Mucosa of rectum (tissue), 2 donors: Measurements from ENCODE around the gene TNFAIP6.
A peak's percentile ranks its signal among the peaks of the same experiment; 100 is the strongest.
"Not testable (repeated sequence)": the region's sequence is repeated elsewhere in the genome, so short reads cannot be mapped to it uniquely, and the experiment has no call there.

Experiments used
- H3K27ac ChIP-seq, 2 donors: one replicate each; pipeline ENCODE4 v1.7.0; 2013; ENCODE audit warnings: inconsistent platforms in 2 of 2, low read depth in 2 of 2, low read length in 2 of 2
- H3K27me3 ChIP-seq, 2 donors: one replicate each; pipeline ENCODE4 v1.7.0; 2013; ENCODE audit warnings: low read length in 2 of 2; ENCODE audit not compliant: control insufficient read depth in 2 of 2, insufficient read depth in 2 of 2
- H3K36me3 ChIP-seq, 2 donors: one replicate each; pipeline ENCODE4 v1.7.0; 2013; ENCODE audit warnings: low read length in 2 of 2; ENCODE audit not compliant: control insufficient read depth in 2 of 2, insufficient read depth in 2 of 2
- H3K4me1 ChIP-seq, 2 donors: one replicate each; pipeline ENCODE4 v1.7.0; 2013; ENCODE audit warnings: low read length in 2 of 2, mild to moderate bottlenecking in 1 of 2; ENCODE audit not compliant: control insufficient read depth in 2 of 2, insufficient read depth in 2 of 2
- H3K4me3 ChIP-seq, 2 donors: one replicate each; pipeline ENCODE4 v1.7.0; 2013; ENCODE audit warnings: low read length in 2 of 2
- H3K9ac ChIP-seq, 2 donors: one replicate each; pipeline ENCODE4 v1.7.0; 2013; ENCODE audit warnings: low read length in 2 of 2, low read depth in 1 of 2, mild to moderate bottlenecking in 1 of 2
- H3K9me3 ChIP-seq, 2 donors: one replicate each; pipeline ENCODE4 v1.7.0; 2013; ENCODE audit warnings: low read length in 2 of 2; ENCODE audit not compliant: control insufficient read depth in 2 of 2
- donor health status: healthy.
- donor health status: Normal muscosa, but diverticular disease.

TNFAIP6 gene

GRCh38 chr2:151409601-151410484 lies 52.5 kb downstream of the TNFAIP6 start, which contains the start of gene RIF1:
TSS of gene RIF1 (plus strand) at chr2:151409902. CDS start at chr2:151410424, 522 bp downstream.
- Histone ChIP-seq H3K9me3 (no peaks in the 10 kb centered on the region), H3K9ac (peak within 1 kb of the TSS; percentile 83 to 86), H3K36me3 (peaks cover 11 to 18% of the 10 kb centered on the region in 2 donors), H3K4me1 (peaks cover 0 to 3% of the 10 kb centered on the region in 2 donors), H3K4me3 (peak within 1 kb of the TSS; percentile 91 to 94), H3K27me3 (no peaks in the 10 kb centered on the region), H3K27ac (peak within 1 kb of the TSS; percentile 91)

- peaks cover 0 to 3% of the 10 kb centered on the region in 2 donors for H3K4me1 ChIP-seq
- H3K9ac ChIP-seq: peak overlapping the region; percentile 83 to 86
- H3K9me3 ChIP-seq: no peaks in the 10 kb centered on the region
- peaks cover 11 to 20% of the 10 kb centered on the region in 2 donors for H3K36me3 ChIP-seq
- no peaks in the 10 kb centered on the region for H3K27me3 ChIP-seq
- peak overlapping the region; percentile 91 for H3K27ac ChIP-seq
- peak overlapping the region; percentile 91 to 94 for H3K4me3 ChIP-seq
These were observed 53.1 kb downstream of the TNFAIP6 start for GRCh38 chr2:151410485-151410834.

GRCh38 chr2:151417650-151418049 lies 60.3 kb downstream of the TNFAIP6 start:
- Histone ChIP-seq H3K27ac (no peak overlapping the region), H3K4me3 (no peak overlapping the region)

GRCh38 chr2:151421681-151422080 lies 64.3 kb downstream of the TNFAIP6 start:
- H3K4me1 ChIP-seq, H3K27me3 ChIP-seq, H3K9me3 ChIP-seq, H3K4me3 ChIP-seq, H3K27ac ChIP-seq, H3K9ac ChIP-seq: not testable (repeated sequence)
- peaks cover 40 to 42% of the 10 kb centered on the region in 2 donors for H3K36me3 ChIP-seq

More at GRCh38 chr2:151417650-151418049, 60.3 kb downstream of the TNFAIP6 start:
- H3K36me3 ChIP-seq: peaks cover 50 to 52% of the 10 kb centered on the region in 2 donors
- H3K9me3 ChIP-seq: no peaks in the 10 kb centered on the region
- H3K27me3 ChIP-seq: no peaks in the 10 kb centered on the region
- no peak overlapping the region for H3K9ac ChIP-seq
- H3K4me1 ChIP-seq: no peaks in the 10 kb centered on the region

GRCh38 chr2:151422917-151423439 lies 65.6 kb downstream of the TNFAIP6 start:
- Histone ChIP-seq H3K9ac (no peak overlapping the region), H3K27ac (no peak overlapping the region), H3K4me3 (no peak overlapping the region), H3K36me3 (peaks cover 31% of the 10 kb centered on the region in 2 donors), H3K9me3 (no peaks in the 10 kb centered on the region), H3K27me3 (no peaks in the 10 kb centered on the region), H3K4me1 (no peaks in the 10 kb centered on the region)

GRCh38 chr2:151423760-151424159 lies 66.4 kb downstream of the TNFAIP6 start:
- no peaks in the 10 kb centered on the region for H3K9me3 ChIP-seq

More at GRCh38 chr2:151423760-151424159, 66.4 kb downstream of the TNFAIP6 start:
- Histone ChIP-seq H3K4me1 (no peaks in the 10 kb centered on the region), H3K27me3 (no peaks in the 10 kb centered on the region), H3K9ac (no peak overlapping the region), H3K36me3 (peaks cover 28 to 34% of the 10 kb centered on the region in 2 donors), H3K27ac (no peak overlapping the region), H3K4me3 (no peak overlapping the region)
